Activated CD4-positive, alpha-beta T cell treated with anti-CD3 and anti-CD28 coated beads, Interleukin-2, amount 10 ng/mL, durations not matched to agents 24 days and 14 days (primary cell): ENCODE measurements around the gene DEGS2. TPM values are rescaled to one million over a fixed set of nuclear protein-coding genes. Genes with fewer than 3 reads are reported as not detected.
"Not testable (repeated sequence)": the region's sequence is repeated elsewhere in the genome, so short reads cannot be mapped to it uniquely, and the experiment has no call there.

Source experiments
- DNase-seq: peaks from one replicate; pipeline ENCODE4 v3.0.0; 2022
- H3K27ac Mint-ChIP-seq: one replicate; pipeline ENCODE4 v1.8.0; 2022; ENCODE audit warnings: mild to moderate bottlenecking, mixed read lengths
- H3K27me3 Mint-ChIP-seq: one replicate; pipeline ENCODE4 v1.8.0; 2022; ENCODE audit warnings: mixed read lengths
- H3K36me3 Mint-ChIP-seq: one replicate; pipeline ENCODE4 v1.8.0; 2022; ENCODE audit warnings: low read depth, mild to moderate bottlenecking, mixed read lengths
- H3K4me1 Mint-ChIP-seq: one replicate; pipeline ENCODE4 v1.8.0; 2021; ENCODE audit warnings: mixed read lengths
- H3K4me3 Mint-ChIP-seq: one replicate; pipeline ENCODE4 v1.8.0; 2022; ENCODE audit warnings: mild to moderate bottlenecking, moderate library complexity, mixed read lengths
- H3K9me3 Mint-ChIP-seq: one replicate; pipeline ENCODE4 v1.8.0; 2021; ENCODE audit warnings: mixed read lengths
- intact Hi-C: fragments of 100-400 bp; cut with micrococcal nuclease; formaldehyde crosslinking; loops from one replicate; pipeline ENCODE4 v1.15.1; 2023
- total RNA-seq: library from RNA; stranded (reverse); gene quantifications from 2 replicates; pipeline ENCODE4 v1.2.3, GENCODE V29; 2022

Gene DEGS2
- total RNA-seq, 1 donor from 2014 or later, result 0.35 TPM

DNA sequence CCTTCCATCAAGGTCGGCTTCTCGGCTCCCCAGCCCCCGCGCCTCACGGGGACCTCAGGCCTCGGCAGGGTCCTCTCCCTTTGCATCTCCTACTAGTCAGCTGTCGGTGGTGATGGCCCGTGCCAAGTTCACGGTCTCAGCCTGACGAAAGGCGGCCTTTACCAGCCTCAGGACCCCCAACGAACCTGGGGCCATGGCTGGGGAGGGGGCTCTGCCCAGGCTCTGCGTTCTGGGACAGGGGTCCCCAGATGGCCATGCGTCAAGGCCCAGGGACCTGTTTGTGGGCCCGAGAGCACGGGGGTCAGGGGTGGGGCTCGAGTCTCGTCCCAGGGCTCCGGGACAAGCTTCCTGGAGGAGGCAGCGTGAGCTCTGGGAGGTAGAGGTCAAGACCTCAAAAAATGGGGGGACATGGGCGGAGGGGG, 32.8 kb upstream of the DEGS2 start:
- intact Hi-C loops, result loop anchor here (2.0 kb wide), 3 partner anchors 83 to 127 kb away; partner anchors contain the start of gene EVL
- peak overlapping the region; percentile 93 for H3K27ac Mint-ChIP-seq
- H3K4me1 Mint-ChIP-seq, result peaks cover 9% of the 10 kb centered on the region
- no peaks in the 10 kb centered on the region for H3K9me3 Mint-ChIP-seq
- peak overlapping the region; percentile 74 for H3K4me3 Mint-ChIP-seq
- no peaks in the 10 kb centered on the region for H3K27me3 Mint-ChIP-seq
- no peaks in the 10 kb centered on the region for H3K36me3 Mint-ChIP-seq
- DNase-seq, result no peak

DNA sequence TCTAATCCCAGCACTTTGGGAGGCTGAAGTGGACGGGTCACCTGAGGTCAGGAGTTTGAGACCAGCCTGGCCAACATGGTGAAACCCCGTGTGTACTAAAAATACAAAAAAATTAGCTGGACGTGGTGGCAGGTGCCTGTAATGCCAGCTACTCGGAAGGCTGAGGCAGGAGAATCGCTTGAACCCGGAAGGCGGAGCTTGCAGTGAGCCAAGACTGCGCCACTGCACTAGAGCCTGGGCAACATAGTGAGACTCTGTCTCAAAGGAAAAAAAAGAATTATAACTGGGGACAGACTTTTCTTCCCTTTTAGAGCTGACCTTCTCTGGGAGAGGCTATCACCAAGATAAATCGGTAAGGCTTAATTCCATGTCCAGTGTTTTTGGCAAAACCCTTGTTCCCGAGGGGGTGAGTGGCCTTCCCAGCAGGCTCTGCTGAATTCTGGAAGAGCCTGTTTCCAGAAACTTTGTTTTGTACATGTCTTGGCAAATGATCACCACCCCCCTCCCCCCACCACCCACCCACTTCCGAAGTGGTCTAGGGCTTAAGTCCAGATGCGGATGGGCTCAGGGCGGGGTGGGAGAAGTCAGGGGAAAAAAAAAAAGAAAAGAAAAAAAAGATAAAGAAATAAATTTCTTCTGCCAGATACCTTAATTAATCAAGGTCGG, 32.3 kb upstream of the DEGS2 start:
- intact Hi-C loops, result loop anchor here (2.0 kb wide), 3 partner anchors 83 to 127 kb away; partner anchors contain the start of gene EVL
- Mint-ChIP-seq H3K9me3 (no peaks in the 10 kb centered on the region), H3K4me3 (no peak overlapping the region), H3K4me1 (peaks cover 9% of the 10 kb centered on the region), H3K36me3 (no peaks in the 10 kb centered on the region), H3K27me3 (no peaks in the 10 kb centered on the region), H3K27ac (peak overlapping the region; percentile 93)
- no peak for DNase-seq

GRCh38 chr14:100190126-100190525, 30.7 kb upstream of the DEGS2 start:
- Mint-ChIP-seq H3K4me1 (peaks cover 12% of the 10 kb centered on the region), H3K9me3 (no peaks in the 10 kb centered on the region), H3K27me3 (no peaks in the 10 kb centered on the region), H3K27ac (no peak overlapping the region), H3K36me3 (no peaks in the 10 kb centered on the region), H3K4me3 (no peak overlapping the region)
- intact Hi-C loops, result no loop called here
- no peak for DNase-seq

GRCh38 chr14:100188392-100189030, 29.1 kb upstream of the DEGS2 start:
- peaks cover 7% of the 10 kb centered on the region for H3K4me1 Mint-ChIP-seq
- no peak for DNase-seq
- no peak overlapping the region for H3K4me3 Mint-ChIP-seq
- intact Hi-C loops, result no loop called here
- H3K27ac Mint-ChIP-seq, result no peak overlapping the region
- no peaks in the 10 kb centered on the region for H3K27me3 Mint-ChIP-seq
- H3K36me3 Mint-ChIP-seq, result no peaks in the 10 kb centered on the region
- H3K9me3 Mint-ChIP-seq, result no peaks in the 10 kb centered on the region

GRCh38 chr14:100187247-100187833, 27.9 kb upstream of the DEGS2 start:
- H3K36me3 Mint-ChIP-seq, result no peaks in the 10 kb centered on the region
- peaks cover 3% of the 10 kb centered on the region for H3K4me1 Mint-ChIP-seq
- no peaks in the 10 kb centered on the region for H3K27me3 Mint-ChIP-seq
- intact Hi-C loops, result no loop called here
- no peaks in the 10 kb centered on the region for H3K9me3 Mint-ChIP-seq
- no peak overlapping the region for H3K4me3 Mint-ChIP-seq
- no peak for DNase-seq
- no peak overlapping the region for H3K27ac Mint-ChIP-seq

DNA sequence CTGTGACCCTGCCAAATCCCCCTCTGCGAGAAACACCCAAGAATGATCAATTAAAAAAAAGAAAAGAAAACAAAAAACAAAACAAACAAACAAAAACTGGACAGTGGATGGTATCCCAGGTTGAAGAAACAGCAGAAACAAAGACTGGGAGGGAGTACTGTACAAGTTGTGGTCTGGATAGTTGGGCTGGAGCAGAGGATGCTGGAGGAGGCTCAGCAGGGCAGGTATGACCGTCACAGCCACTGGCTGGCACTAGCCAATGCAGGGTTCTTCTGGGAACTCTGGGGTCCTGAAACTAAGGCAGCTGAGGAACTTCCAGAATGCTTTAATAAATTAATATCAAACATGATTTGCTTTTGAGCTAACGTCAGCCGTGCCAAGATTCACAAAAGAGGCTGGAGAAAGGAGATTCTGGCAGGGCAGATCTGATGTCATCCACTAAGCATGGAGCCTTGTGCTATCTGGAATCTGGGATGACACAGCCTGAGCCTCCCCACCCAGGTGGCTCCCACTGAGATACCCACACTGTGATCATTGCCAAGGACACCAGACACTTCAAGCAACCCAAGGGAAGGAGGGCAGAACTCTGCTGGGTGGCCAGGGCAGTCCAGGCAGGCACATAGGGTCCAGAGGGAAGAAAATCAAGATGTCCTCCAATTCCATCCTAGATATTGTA, 22.6 kb upstream of the DEGS2 start:
- H3K9me3 Mint-ChIP-seq, H3K36me3 Mint-ChIP-seq, H3K27ac Mint-ChIP-seq, H3K27me3 Mint-ChIP-seq, H3K4me3 Mint-ChIP-seq, DNase-seq, H3K4me1 Mint-ChIP-seq, intact Hi-C loops: not testable (repeated sequence)

- intact Hi-C loops, H3K27ac Mint-ChIP-seq, H3K9me3 Mint-ChIP-seq, DNase-seq, H3K4me1 Mint-ChIP-seq, H3K27me3 Mint-ChIP-seq, H3K4me3 Mint-ChIP-seq, H3K36me3 Mint-ChIP-seq: not testable (repeated sequence)
Measured at GRCh38 chr14:100180671-100181070, 21.2 kb upstream of the DEGS2 start.

GRCh38 chr14:100178691-100179090, 19.2 kb upstream of the DEGS2 start:
- intact Hi-C loops, result no loop called here
- Mint-ChIP-seq H3K9me3 (no peaks in the 10 kb centered on the region), H3K27me3 (peaks cover 6% of the 10 kb centered on the region), H3K4me3 (no peak overlapping the region), H3K4me1 (no peaks in the 10 kb centered on the region), H3K27ac (no peak overlapping the region), H3K36me3 (no peaks in the 10 kb centered on the region)
- DNase-seq, result no peak

DNA sequence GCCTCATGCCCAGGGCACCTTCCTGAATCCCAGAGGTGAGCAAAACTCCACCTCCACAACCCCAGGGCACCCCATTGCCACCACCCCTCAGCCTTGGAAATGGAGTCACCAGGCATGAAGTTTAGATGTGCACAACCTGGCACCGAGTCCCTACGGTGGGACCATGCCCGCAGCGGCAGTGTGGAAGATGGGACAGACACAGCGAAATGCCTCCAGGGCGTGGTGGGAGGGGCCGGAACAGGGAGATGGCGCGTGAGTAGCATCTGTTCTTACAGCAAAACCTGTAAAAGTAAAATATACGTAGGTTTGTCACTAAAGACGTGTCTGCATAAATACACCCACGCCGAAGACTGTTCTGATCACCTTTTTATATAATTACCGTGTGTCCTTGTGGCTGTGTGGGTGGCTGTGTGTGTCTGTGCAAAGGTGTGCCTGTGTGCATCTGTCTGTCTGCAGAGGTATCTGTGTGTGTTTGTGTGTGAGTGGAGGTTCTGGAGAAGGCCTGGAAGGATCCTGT, 17.4 kb upstream of the DEGS2 start:
- no peak overlapping the region for H3K4me3 Mint-ChIP-seq
- no peaks in the 10 kb centered on the region for H3K9me3 Mint-ChIP-seq
- no peak overlapping the region for H3K27ac Mint-ChIP-seq
- no peak for DNase-seq
- intact Hi-C loops, result no loop called here
- H3K36me3 Mint-ChIP-seq, result no peaks in the 10 kb centered on the region
- no peaks in the 10 kb centered on the region for H3K4me1 Mint-ChIP-seq
- peaks cover 12% of the 10 kb centered on the region for H3K27me3 Mint-ChIP-seq

- intact Hi-C loops, result no loop called here
Measured at GRCh38 chr14:100173353-100173752, 13.9 kb upstream of the DEGS2 start.

DNA sequence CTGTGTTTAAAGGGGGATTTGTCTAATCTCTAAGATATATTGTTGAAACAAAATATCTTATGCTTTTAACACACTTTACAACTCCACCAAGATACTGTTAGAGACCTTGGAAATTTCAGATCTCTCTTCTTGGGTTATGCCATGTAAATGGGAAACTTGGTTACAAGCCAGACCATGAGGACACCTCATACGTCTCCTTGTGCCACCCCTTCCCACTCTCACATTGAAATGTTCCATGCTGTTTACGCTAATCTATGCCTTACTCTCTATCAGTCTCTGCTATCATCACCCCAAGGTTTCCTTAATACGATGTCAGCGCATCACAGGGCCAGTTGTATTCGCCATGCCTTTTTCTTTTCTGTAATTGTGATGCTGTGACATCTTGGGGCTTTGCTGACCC, 13.4 kb upstream of the DEGS2 start:
- Mint-ChIP-seq H3K4me3 (no peak overlapping the region), H3K36me3 (no peaks in the 10 kb centered on the region), H3K27me3 (peaks cover 20% of the 10 kb centered on the region), H3K9me3 (no peaks in the 10 kb centered on the region), H3K27ac (no peak overlapping the region), H3K4me1 (no peaks in the 10 kb centered on the region)
- DNase-seq, result no peak
- intact Hi-C loops, result no loop called here

More at GRCh38 chr14:100173353-100173752, 13.9 kb upstream of the DEGS2 start:
- Mint-ChIP-seq H3K36me3 (no peaks in the 10 kb centered on the region), H3K4me3 (no peak overlapping the region), H3K27ac (no peak overlapping the region), H3K27me3 (peaks cover 20% of the 10 kb centered on the region), H3K4me1 (no peaks in the 10 kb centered on the region), H3K9me3 (no peaks in the 10 kb centered on the region)
- no peak for DNase-seq

GRCh38 chr14:100170880-100171279, 11.4 kb upstream of the DEGS2 start:
- Mint-ChIP-seq H3K27me3 (peaks cover 28% of the 10 kb centered on the region), H3K27ac (no peak overlapping the region), H3K36me3 (no peaks in the 10 kb centered on the region), H3K4me1 (peaks cover 6% of the 10 kb centered on the region), H3K4me3 (no peak overlapping the region), H3K9me3 (no peaks in the 10 kb centered on the region)
- DNase-seq, result no peak
- intact Hi-C loops, result no loop called here

DNA sequence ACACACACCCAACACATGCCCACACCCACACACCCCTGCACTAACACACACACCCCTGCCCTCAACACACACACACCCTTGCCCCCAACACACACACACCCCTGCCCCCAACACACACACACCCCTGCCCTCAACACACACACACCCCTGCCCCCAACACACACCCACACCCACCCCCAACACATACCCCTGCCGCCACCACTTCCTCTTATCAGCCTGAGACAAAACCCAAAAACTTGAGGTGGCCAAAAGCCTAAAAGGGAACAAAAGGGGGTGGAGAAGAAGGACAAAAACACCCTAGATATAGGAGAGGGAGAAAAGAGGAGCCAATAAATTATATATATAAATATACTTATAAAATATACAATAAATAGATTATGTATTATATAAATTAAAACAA, 9.1 kb upstream of the DEGS2 start:
- no peak for DNase-seq
- H3K27me3 Mint-ChIP-seq, result peaks cover 28% of the 10 kb centered on the region
- intact Hi-C loops, result no loop called here
- no peak overlapping the region for H3K27ac Mint-ChIP-seq
- H3K9me3 Mint-ChIP-seq, result no peaks in the 10 kb centered on the region
- no peaks in the 10 kb centered on the region for H3K36me3 Mint-ChIP-seq
- peaks cover 6% of the 10 kb centered on the region for H3K4me1 Mint-ChIP-seq
- H3K4me3 Mint-ChIP-seq, result no peak overlapping the region
